ENCODE results near the gene DRD2. TPM values are rescaled to one million over a fixed set of nuclear protein-coding genes. Genes with fewer than 3 reads are reported as not detected.

Gene DRD2
- total RNA-seq, 1 experiment from 2014 or later, result 0.44 TPM

GRCh38 chr11:113504586-113504985, 29.4 kb upstream of the DRD2 start:
- H2AFZ ChIP-seq (ENCODE audit: low read length), result no peak overlapping the region
- H2AK5ac ChIP-seq (ENCODE audit: insufficient read length, low read length), result no peak overlapping the region
- H3K27me3 ChIP-seq (ENCODE audit: insufficient read depth, low read length), result no peaks in the 10 kb centered on the region
- WGBS (ENCODE audit: extremely low coverage, insufficient read length, low lambda C conversion rate), result no CpG with 5 or more reads among the region's 4 CpGs
- no peak for DNase-seq
- no peak overlapping the region for H3K18ac ChIP-seq (ENCODE audit: insufficient read length, low read depth, low read length)
- H2BK12ac ChIP-seq (ENCODE audit: insufficient read length, low read depth, low read length), result no peak overlapping the region
- H3K79me1 ChIP-seq (ENCODE audit: insufficient read depth, low read depth, low read length, poor library complexity, severe bottlenecking), result no peaks in the 10 kb centered on the region
- H4K8ac ChIP-seq (replicated peaks; ENCODE audit: insufficient read length, low read depth, low read length), result no peak overlapping the region
- H3K9me3 Mint-ChIP-seq, result no peaks in the 10 kb centered on the region
- H2BK5ac ChIP-seq (ENCODE audit: insufficient read length, low read length), result no peak overlapping the region
- no peak overlapping the region for H3K27ac ChIP-seq (ENCODE audit: insufficient read length, low read depth, low read length)
- H4K20me1 ChIP-seq (ENCODE audit: control insufficient read depth, insufficient read depth, insufficient read length), result no peaks in the 10 kb centered on the region
- H2BK20ac ChIP-seq (ENCODE audit: low read depth, low read length, poor library complexity, severe bottlenecking), result no peak overlapping the region
- H3K36me3 Mint-ChIP-seq (ENCODE audit: insufficient read depth in 1 of 3, low read depth in 3 of 3), result no peaks in the 10 kb centered on the region
- H4K5ac ChIP-seq (ENCODE audit: insufficient read length, low read depth, low read length), result no peak overlapping the region
- H3K4me2 ChIP-seq (ENCODE audit: insufficient read depth, insufficient read length, low read length), result no peak overlapping the region
- no peak overlapping the region for H3K27ac Mint-ChIP-seq
- no peak overlapping the region for H4K91ac ChIP-seq (ENCODE audit: insufficient read length, low read depth, low read length)
- no peak overlapping the region for H3K9ac ChIP-seq (ENCODE audit: extremely low read depth, insufficient read length, low read length)
- no peaks in the 10 kb centered on the region for H3K79me2 ChIP-seq (ENCODE audit: insufficient read depth, low read length)
- no peak overlapping the region for H3K4ac ChIP-seq (ENCODE audit: low read depth, low read length)
- peaks cover 34% of the 10 kb centered on the region for H3K27me3 Mint-ChIP-seq (ENCODE audit: low read depth)
- no peak overlapping the region for H3K4me3 Mint-ChIP-seq
- H3T11ph ChIP-seq (ENCODE audit: low read length), result no peak overlapping the region
- H3K4me1 Mint-ChIP-seq, result peaks cover 5 to 6% of the 10 kb centered on the region in 2 experiments; a peak in 3 of 4 replicates
- H2BK120ac ChIP-seq (ENCODE audit: low read depth, low read length, poor library complexity, severe bottlenecking), result no peak overlapping the region
- no peaks in the 10 kb centered on the region for H3K9me3 ChIP-seq (ENCODE audit: control insufficient read depth, low read depth, low read length)
- no peaks in the 10 kb centered on the region for H3K23me2 ChIP-seq (ENCODE audit: insufficient read length, low read depth, low read length, poor library complexity, severe bottlenecking)
- no peak for TF ChIP-seq CTCF (conservative IDR thresholded peaks at IDR 0.05)
- H3K14ac ChIP-seq (ENCODE audit: insufficient read depth, low read length), result no peak overlapping the region
- H2BK15ac ChIP-seq (ENCODE audit: low read depth, low read length), result no peak overlapping the region
- no peak overlapping the region for H3K56ac ChIP-seq (ENCODE audit: insufficient read length, low read depth, low read length)
- H3K23ac ChIP-seq (ENCODE audit: insufficient read length, low read depth, low read length), result no peak overlapping the region
- no peaks in the 10 kb centered on the region for H3K4me1 ChIP-seq (ENCODE audit: insufficient read depth, low read length)

Measured in H9 (cell line).